ENCODE results near the gene PEX5L.

Gene PEX5L

GRCh38 chr3:179766416-179767133, 270.2 kb downstream of the PEX5L start:
- no peak for DNase-seq

GRCh38 chr3:179765396-179765795, 271.3 kb downstream of the PEX5L start:
- no peak for DNase-seq

GRCh38 chr3:179760944-179761343, 275.8 kb downstream of the PEX5L start:
- no peak for DNase-seq

GRCh38 chr3:179750720-179751328, 285.9 kb downstream of the PEX5L start:
- peak; percentile 4 for DNase-seq

GRCh38 chr3:179745716-179746115, 291.0 kb downstream of the PEX5L start:
- no peak for DNase-seq

GRCh38 chr3:179745079-179745478, 291.7 kb downstream of the PEX5L start:
- no peak for DNase-seq

Data from stimulated activated CD4-positive, alpha-beta T cell treated with anti-CD3 and anti-CD28 coated beads, Interleukin-1b, Interleukin-23, amount 100 ng/mL, for 48 hours (primary cell).